ENCODE measurements around the gene PRMT3. TPM values are rescaled to one million over a fixed set of nuclear protein-coding genes. Genes with fewer than 3 reads are reported as not detected.
"Not testable (repeated sequence)": the region's sequence is repeated elsewhere in the genome, so short reads cannot be mapped to it uniquely, and the experiment has no call there.

Gene PRMT3
- total RNA-seq, 4 donors from 2014 or later, result 8.2 to 14.9 (median 12.9) TPM

DNA sequence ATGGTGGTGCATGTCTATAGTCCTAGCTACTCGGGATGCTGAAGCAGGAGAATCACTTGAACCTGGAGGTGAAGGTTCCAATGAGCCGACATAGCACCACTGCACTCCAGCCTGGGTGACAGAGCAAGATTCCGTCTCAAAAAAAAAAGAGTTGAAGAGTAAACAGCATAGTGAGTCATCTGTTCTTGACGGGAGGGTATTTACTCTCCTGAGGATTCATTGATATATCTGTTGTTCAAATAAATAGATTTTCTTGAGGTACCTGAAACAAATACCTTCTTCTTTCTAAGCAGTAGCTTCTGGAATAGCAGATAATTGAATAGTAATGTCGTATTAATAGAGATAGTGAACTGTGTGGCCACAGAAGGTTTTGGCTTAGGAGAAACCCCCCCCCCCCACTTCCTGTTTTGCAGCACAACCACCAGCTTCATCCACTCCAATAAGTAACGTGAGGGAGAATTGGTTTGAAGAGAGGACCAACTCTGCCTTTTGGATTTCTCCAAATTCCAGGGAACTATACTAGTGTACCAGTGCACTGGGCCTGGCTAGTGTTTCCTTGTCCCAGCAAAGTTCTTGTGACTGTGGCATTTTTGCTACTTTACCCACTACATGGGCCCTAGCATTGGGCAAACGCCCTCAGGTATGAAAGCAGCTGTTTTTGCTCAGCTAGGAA lies 90.0 kb downstream of the PRMT3 start:
- H3K4me3 ChIP-seq (ENCODE audit: low read depth, poor library complexity, severe bottlenecking), result no peak overlapping the region
- intact Hi-C loops (cut with DNase I; ENCODE audit: low total_unique reads), result no loop called here
- 79 to 86% methylated on average over 7 of the region's 7 CpGs for WGBS, 2 donors
- DNase-seq (ENCODE audit: low spot score in 2 of 2), result no peak
- TF ChIP-seq, protein P1, sequence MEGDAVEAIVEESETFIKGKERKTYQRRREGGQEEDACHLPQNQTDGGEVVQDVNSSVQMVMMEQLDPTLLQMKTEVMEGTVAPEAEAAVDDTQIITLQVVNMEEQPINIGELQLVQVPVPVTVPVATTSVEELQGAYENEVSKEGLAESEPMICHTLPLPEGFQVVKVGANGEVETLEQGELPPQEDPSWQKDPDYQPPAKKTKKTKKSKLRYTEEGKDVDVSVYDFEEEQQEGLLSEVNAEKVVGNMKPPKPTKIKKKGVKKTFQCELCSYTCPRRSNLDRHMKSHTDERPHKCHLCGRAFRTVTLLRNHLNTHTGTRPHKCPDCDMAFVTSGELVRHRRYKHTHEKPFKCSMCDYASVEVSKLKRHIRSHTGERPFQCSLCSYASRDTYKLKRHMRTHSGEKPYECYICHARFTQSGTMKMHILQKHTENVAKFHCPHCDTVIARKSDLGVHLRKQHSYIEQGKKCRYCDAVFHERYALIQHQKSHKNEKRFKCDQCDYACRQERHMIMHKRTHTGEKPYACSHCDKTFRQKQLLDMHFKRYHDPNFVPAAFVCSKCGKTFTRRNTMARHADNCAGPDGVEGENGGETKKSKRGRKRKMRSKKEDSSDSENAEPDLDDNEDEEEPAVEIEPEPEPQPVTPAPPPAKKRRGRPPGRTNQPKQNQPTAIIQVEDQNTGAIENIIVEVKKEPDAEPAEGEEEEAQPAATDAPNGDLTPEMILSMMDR (IDR thresholded peaks at IDR 0.05), result no peak
- no peak for TF ChIP-seq POLR2A (IDR thresholded peaks at IDR 0.05)

DNA sequence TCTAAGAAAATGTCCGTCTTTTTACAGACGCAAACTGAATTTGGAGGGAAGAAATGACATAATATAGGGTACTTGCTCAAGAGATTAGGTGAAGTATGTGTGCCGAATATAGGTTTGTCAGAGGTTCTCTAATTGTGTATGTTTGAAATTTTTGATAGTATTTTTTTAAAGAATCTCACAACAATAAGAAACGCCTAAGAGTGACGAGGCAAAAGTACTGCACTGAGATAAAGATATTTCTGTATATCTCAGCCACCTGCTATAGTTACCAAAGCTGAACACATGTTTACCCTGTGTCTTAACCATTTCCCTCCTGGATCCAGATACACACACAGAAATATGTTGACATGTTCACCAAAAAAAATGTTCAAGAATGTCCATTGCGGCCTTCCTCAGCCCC lies 92.0 kb downstream of the PRMT3 start:
- no peak for DNase-seq (ENCODE audit: low spot score in 2 of 2)
- intact Hi-C loops (cut with DNase I; ENCODE audit: low total_unique reads), result no loop called here
- WGBS, 2 donors, result 94 to 97% methylated on average over 6 of the region's 6 CpGs
- no peak overlapping the region for H3K4me3 ChIP-seq (ENCODE audit: low read depth, poor library complexity, severe bottlenecking)
- TF ChIP-seq, protein P1 (IDR thresholded peaks at IDR 0.05), result no peak
- no peak for TF ChIP-seq POLR2A (IDR thresholded peaks at IDR 0.05)

DNA sequence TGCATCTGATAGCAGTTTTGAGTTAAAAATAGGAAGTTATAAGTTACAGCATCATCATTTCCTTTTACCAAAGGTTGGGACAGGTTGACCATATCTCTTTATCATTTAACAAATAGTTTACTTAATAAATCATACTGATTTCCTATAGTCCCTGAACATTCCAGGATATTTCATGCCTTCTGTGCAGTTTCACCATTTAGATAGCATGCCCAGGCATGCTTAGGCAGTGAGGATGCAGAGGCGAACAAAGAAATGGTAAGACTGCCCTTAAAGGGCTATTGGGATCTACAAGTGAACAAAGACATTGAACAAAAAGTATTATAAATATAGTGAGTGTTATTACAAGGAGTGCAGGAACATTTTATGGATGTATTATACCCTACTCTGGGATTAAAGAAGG lies 96.4 kb downstream of the PRMT3 start:
- WGBS, 2 donors, result 72 to 81% methylated on average over 1 of the region's 1 CpG
- TF ChIP-seq, protein P1 (IDR thresholded peaks at IDR 0.05), result no peak
- no peak for TF ChIP-seq POLR2A (IDR thresholded peaks at IDR 0.05)
- intact Hi-C loops (cut with DNase I; ENCODE audit: low total_unique reads), result no loop called here
- DNase-seq (ENCODE audit: low spot score in 2 of 2), result no peak
- H3K4me3 ChIP-seq (ENCODE audit: low read depth, poor library complexity, severe bottlenecking), result no peak overlapping the region

DNA sequence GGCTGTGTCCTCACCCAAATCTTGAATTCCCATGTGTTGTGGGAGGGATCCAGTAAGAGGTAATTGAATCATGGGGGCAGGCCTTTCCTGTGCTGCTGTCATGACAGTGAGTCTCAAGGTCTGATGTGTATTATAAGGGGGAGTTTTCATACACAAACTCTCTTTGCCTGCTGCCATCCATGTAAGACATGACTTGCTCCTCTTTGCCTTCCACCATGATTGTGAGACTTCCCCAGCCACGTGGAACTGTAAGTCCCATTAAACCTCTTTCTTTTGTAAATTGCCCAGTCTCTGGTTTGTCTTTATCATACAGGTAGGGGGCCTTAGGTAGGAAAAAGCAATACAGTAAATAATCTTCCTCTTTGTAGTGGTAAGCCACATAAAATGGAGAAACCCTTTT lies 96.9 kb downstream of the PRMT3 start:
- 79 to 93% methylated on average over 1 of the region's 1 CpG for WGBS, 2 donors
- DNase-seq (ENCODE audit: low spot score in 2 of 2); intact Hi-C loops (cut with DNase I; ENCODE audit: low total_unique reads); H3K4me3 ChIP-seq (ENCODE audit: low read depth, poor library complexity, severe bottlenecking): not testable (repeated sequence)

DNA sequence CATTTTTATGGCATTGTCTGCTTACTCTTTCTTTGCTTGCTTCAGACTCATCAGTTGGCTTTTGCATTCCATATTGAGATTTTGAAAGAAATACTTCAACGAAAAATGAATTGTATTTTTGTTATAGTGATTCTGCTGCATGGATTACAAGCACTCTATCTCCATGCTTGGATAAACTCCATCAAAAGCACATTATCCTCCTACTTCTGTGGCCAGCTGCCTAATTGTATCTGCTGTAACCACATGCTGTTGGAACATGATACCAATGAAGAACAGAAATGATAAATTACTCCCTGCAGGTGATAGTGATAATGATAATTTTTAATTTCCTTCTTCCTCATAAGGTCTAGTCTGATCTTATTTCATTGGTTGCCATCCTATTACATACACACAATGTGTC lies 100.8 kb downstream of the PRMT3 start:
- intact Hi-C loops (cut with DNase I; ENCODE audit: low total_unique reads), result no loop called here
- TF ChIP-seq, protein P1 (IDR thresholded peaks at IDR 0.05), result no peak
- no peak for TF ChIP-seq POLR2A (IDR thresholded peaks at IDR 0.05)
- 71 to 73% methylated on average over 1 of the region's 1 CpG for WGBS, 2 donors
- no peak overlapping the region for H3K4me3 ChIP-seq (ENCODE audit: low read depth, poor library complexity, severe bottlenecking)
- no peak for DNase-seq (ENCODE audit: low spot score in 2 of 2)

DNA sequence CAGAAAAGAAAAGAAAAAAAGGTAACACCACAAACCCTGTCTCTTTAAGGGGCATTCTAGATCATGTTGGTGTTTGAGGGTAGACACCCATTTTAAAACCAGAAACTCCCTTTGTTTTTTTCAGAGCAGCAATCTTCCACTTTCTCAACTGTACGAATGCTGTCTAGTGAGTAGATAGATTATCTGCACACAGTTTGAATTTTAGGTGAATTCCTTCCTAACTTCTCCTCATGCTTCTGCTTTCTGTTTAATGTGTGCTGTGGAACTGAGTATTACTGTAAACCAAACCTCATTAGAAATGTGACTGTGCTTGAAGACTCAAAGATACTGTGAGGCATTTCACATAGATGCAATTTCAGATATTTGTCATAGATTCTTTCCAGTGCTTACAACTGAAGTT lies 102.4 kb downstream of the PRMT3 start:
- no peak for DNase-seq (ENCODE audit: low spot score in 2 of 2)
- no peak overlapping the region for H3K4me3 ChIP-seq (ENCODE audit: low read depth, poor library complexity, severe bottlenecking)
- WGBS, 2 donors, result 86 to 91% methylated on average over 1 of the region's 1 CpG
- TF ChIP-seq, protein P1 (IDR thresholded peaks at IDR 0.05), result no peak
- no peak for TF ChIP-seq POLR2A (IDR thresholded peaks at IDR 0.05)
- intact Hi-C loops (cut with DNase I; ENCODE audit: low total_unique reads), result no loop called here
